HepG2 (cell line): Measurements from ENCODE around the gene NOTO. TPM values are rescaled to one million over a fixed set of nuclear protein-coding genes. Genes with fewer than 3 reads are reported as not detected.

Source experiments
- ATAC-seq: fragments of 200-7000 bp; cut with Tn5 transposase; 3 replicates; pipeline ENCODE4 v1.9.1; 2020; ENCODE audit warnings: mild to moderate bottlenecking, moderate library complexity
- BruUV-seq: library from RNA; stranded (reverse); fragments of 400-500 nt; replicated peaks from 2 replicates; lab custom pipeline; 2021; lab: Mats Ljungman, UMichigan
- CTCF ChIA-PET: fragments of 300-600 bp; formaldehyde crosslinking; extraction: SDS; loops from one replicate; lab custom pipeline; 2021; ENCODE audit warnings: low total read pairs, inconsistent platforms, low intra/inter-chr PET ratio; lab: Yijun Ruan, JAX
- POLR2A ChIA-PET: fragments of 350-600 bp; sonication (Branson Sonifier 250); formaldehyde crosslinking; loops from one replicate; lab custom pipeline; 2020; ENCODE audit warnings: antibody characterized with exemption, inconsistent platforms; lab: Yijun Ruan, JAX
- DNase-seq: peaks from one replicate; pipeline ENCODE4 v3.0.0-alpha.2; 2015; ENCODE audit warnings: low spot score
- FAIRE-seq: peaks from 3 replicates; lab custom pipeline; 2011; peaks lifted over from hg19 to GRCh38; lab: Jason Lieb, UNC
- H2AFZ ChIP-seq: one replicate; pipeline ENCODE4 v1.6.1; 2011; ENCODE audit warnings: low read length, inconsistent platforms
- H3K27ac ChIP-seq: fragments of 300-600 bp; 3 replicates; pipeline ENCODE4 v1.8.0; 2011; ENCODE audit warnings: mixed run types, mild to moderate bottlenecking, mixed read lengths, low read length, inconsistent platforms; ENCODE audit not compliant: insufficient read depth; ENCODE audit errors: extremely low read length
- H3K27me3 ChIP-seq, 2 experiments: fragments of 200-600 bp in 1 of 2; 2 replicates in 1 of 2; 3 replicates in 1 of 2; pipeline versions ENCODE4 v1.6.0 to v1.8.0; 2011; ENCODE audit warnings: low read length in 2 of 2, mild to moderate bottlenecking in 2 of 2, moderate library complexity in 2 of 2, inconsistent platforms in 1 of 2; ENCODE audit not compliant: insufficient read depth in 2 of 2, control insufficient read depth in 1 of 2
- H3K36me3 ChIP-seq, 2 experiments: fragments of 200-600 bp in 1 of 2; replicated peaks in 1 of 2; 2 replicates in 1 of 2; 3 replicates in 1 of 2; pipeline versions ENCODE4 v1.5.1 to v1.8.0; 2011; ENCODE audit warnings: low read length in 2 of 2, inconsistent platforms in 1 of 2; ENCODE audit not compliant: insufficient read depth in 2 of 2, control insufficient read depth in 1 of 2
- H3K4me1 ChIP-seq: 2 replicates; pipeline ENCODE4 v1.5.1; 2012; ENCODE audit warnings: low read length, inconsistent platforms; ENCODE audit not compliant: insufficient read depth
- H3K4me2 ChIP-seq: 2 replicates; pipeline ENCODE4 v1.6.0; 2011; ENCODE audit warnings: low read depth, low read length, inconsistent platforms
- H3K4me3 ChIP-seq, 3 experiments: fragments of 200-600 bp in 1 of 3; sonication (generic), shearing (Covaris generic) in 1 of 3; replicated peaks in 1 of 3; 2 replicates each; pipeline ENCODE4 v1.5.1; 2011 to 2016; ENCODE audit warnings: low read length in 3 of 3, inconsistent platforms in 2 of 3, low read depth in 2 of 3, mild to moderate bottlenecking in 2 of 3, control low read depth in 1 of 3, mixed read lengths in 1 of 3; ENCODE audit not compliant: insufficient read depth in 1 of 3
- H3K79me2 ChIP-seq: one replicate; pipeline ENCODE4 v1.6.1; 2011; ENCODE audit warnings: low read length, inconsistent platforms; ENCODE audit not compliant: insufficient read depth
- H3K9ac ChIP-seq: 2 replicates; pipeline ENCODE4 v1.6.0; 2011; ENCODE audit warnings: mild to moderate bottlenecking, low read depth, low read length, inconsistent platforms; ENCODE audit not compliant: insufficient read depth
- H3K9me3 ChIP-seq: 2 replicates; pipeline ENCODE4 v1.5.1; 2012; ENCODE audit warnings: mild to moderate bottlenecking, low read length
- H4K20me1 ChIP-seq: 2 replicates; pipeline ENCODE4 v1.6.0; 2011; ENCODE audit warnings: inconsistent platforms, mild to moderate bottlenecking, low read length, moderate library complexity; ENCODE audit not compliant: insufficient read depth
- ATRX ChIP-seq: sonication (generic); formaldehyde crosslinking; IDR thresholded peaks from 2 replicates; pipeline ENCODE4 v1.4.0; 2020; ENCODE audit warnings: missing genetic modification reagents, borderline replicate concordance
- CAMTA2 ChIP-seq: sonication (generic); formaldehyde crosslinking; IDR thresholded peaks from 2 replicates; pipeline ENCODE4 v1.4.0; 2020; ENCODE audit warnings: mild to moderate bottlenecking, missing genetic modification reagents, borderline replicate concordance
- FOXA1 ChIP-seq, 2 experiments: fragments of 450-650 bp in 1 of 2; sonication (generic) in 1 of 2; formaldehyde crosslinking in 1 of 2; IDR thresholded peaks; 2 replicates each; pipeline versions ENCODE4 v1.4.0 to v1.6.1; 2016 to 2020; ENCODE audit warnings: missing genetic modification reagents in 1 of 2
- KDM6A ChIP-seq: IDR thresholded peaks from 2 replicates; pipeline ENCODE4 v1.6.1; 2016; ENCODE audit warnings: low read depth
- KLF12 ChIP-seq: sonication (generic); formaldehyde crosslinking; IDR thresholded peaks from 2 replicates; pipeline ENCODE4 v1.4.0; 2020; ENCODE audit warnings: missing genetic modification reagents, borderline replicate concordance
- KLF16 ChIP-seq, 2 experiments: sonication (generic) in 1 of 2; formaldehyde crosslinking in 1 of 2; IDR thresholded peaks; 2 replicates each; pipeline versions ENCODE4 v1.6.1 to v1.8.0; 2016 to 2023; ENCODE audit warnings: missing genetic modification reagents in 2 of 2, missing compliant biosample characterization in 1 of 2
- NPAS2 ChIP-seq: sonication (generic); formaldehyde crosslinking; IDR thresholded peaks from 2 replicates; pipeline ENCODE4 v1.8.0; 2022; ENCODE audit warnings: mild to moderate bottlenecking, missing genetic modification reagents, borderline replicate concordance
- SOX6 ChIP-seq, 2 experiments: fragments of 450-650 bp in 1 of 2; sonication (generic) in 1 of 2; formaldehyde crosslinking in 1 of 2; IDR thresholded peaks; 2 replicates each; pipeline versions ENCODE4 v1.4.0 to v1.6.1; 2017 to 2020; ENCODE audit warnings: antibody characterized with exemption in 1 of 2, mild to moderate bottlenecking in 1 of 2, missing genetic modification reagents in 1 of 2
- YEATS2 ChIP-seq: sonication (generic); formaldehyde crosslinking; IDR thresholded peaks from 2 replicates; pipeline ENCODE4 v1.4.0; 2020; ENCODE audit warnings: missing genetic modification reagents, borderline replicate concordance
- ZFP36L2 ChIP-seq: sonication (generic); formaldehyde crosslinking; IDR thresholded peaks from 2 replicates; pipeline ENCODE4 v1.4.0; 2020; ENCODE audit warnings: missing genetic modification reagents
- ZFP37 ChIP-seq: sonication (generic); formaldehyde crosslinking; IDR thresholded peaks from 2 replicates; pipeline ENCODE4 v1.4.0; 2020; ENCODE audit warnings: missing genetic modification reagents, borderline replicate concordance
- ZNF724P ChIP-seq: sonication (generic); formaldehyde crosslinking; IDR thresholded peaks from 2 replicates; pipeline ENCODE4 v1.8.0; 2022; ENCODE audit warnings: missing genetic modification reagents, borderline replicate concordance
- ZNF776 ChIP-seq: sonication (generic); formaldehyde crosslinking; IDR thresholded peaks from 2 replicates; pipeline ENCODE4 v1.4.0; 2020; ENCODE audit warnings: mild to moderate bottlenecking, missing genetic modification reagents
- in situ Hi-C: cut with HindIII; loops from 2 replicates; pipeline ENCODE4 v1.10.0; 2017; ENCODE audit warnings: low pct_unique_long_range_greater_than_20kb; ENCODE audit not compliant: extremely low pct_ligation_motif_present
- intact Hi-C: fragments of 100-400 bp; cut with micrococcal nuclease; formaldehyde crosslinking; loops from one replicate; pipeline ENCODE4 v1.10.0; 2022; ENCODE audit not compliant: unreplicated experiment
- polyA plus RNA-seq, 8 experiments: library from polyadenylated mRNA; depleted of rRNA in 3 of 8; stranded (reverse) in 7 of 8; unstranded in 1 of 8; fragments of >200 nt; fragmentation: Illumina TruSeq in 4 of 8; extraction: Trizol in 4 of 8; gene quantifications; 2 replicates each; pipeline versions ENCODE4 v1.2.1 to v1.2.3, GENCODE V29; 2011 to 2016; ENCODE audit warnings: low read depth in 4 of 8, missing spikeins in 1 of 8, mixed read lengths in 1 of 8; ENCODE audit not compliant: insufficient read depth in 1 of 8
- total RNA-seq, 5 experiments: library from RNA; depleted of rRNA; stranded (reverse); fragments of >200 nt; fragmentation: Illumina TruSeq; extraction: Trizol; gene quantifications; 2 replicates each; pipeline ENCODE4 v1.2.3, GENCODE V29; 2016; ENCODE audit warnings: low read depth in 1 of 5
- TF ChIP-seq, protein P1 (sequence below): sonication (generic); formaldehyde crosslinking; IDR thresholded peaks from 2 replicates; pipeline ENCODE4 v1.8.0; 2022; ENCODE audit warnings: mild to moderate bottlenecking, missing genetic modification reagents, borderline replicate concordance
- TF ChIP-seq, protein P2 (sequence below): sonication (generic); formaldehyde crosslinking; IDR thresholded peaks from 2 replicates; pipeline ENCODE4 v1.5.1; 2020; ENCODE audit warnings: missing genetic modification reagents, mild to moderate bottlenecking, borderline replicate concordance
- TF ChIP-seq, protein P3 (sequence below): sonication (generic); formaldehyde crosslinking; IDR thresholded peaks from 2 replicates; pipeline ENCODE4 v1.5.1; 2020; ENCODE audit warnings: mild to moderate bottlenecking, missing genetic modification reagents, borderline replicate concordance
- TF ChIP-seq, protein P4 (sequence below): sonication (generic); formaldehyde crosslinking; conservative IDR thresholded peaks from 2 replicates; pipeline ENCODE4 v1.5.0; 2020; ENCODE audit warnings: missing genetic modification reagents

The NOTO gene
- total and polyA plus RNA-seq, 2 of the 13 experiments (the other 11 are each of a cell fraction or from before 2014, with no cell fraction given) = not detected

DNA sequence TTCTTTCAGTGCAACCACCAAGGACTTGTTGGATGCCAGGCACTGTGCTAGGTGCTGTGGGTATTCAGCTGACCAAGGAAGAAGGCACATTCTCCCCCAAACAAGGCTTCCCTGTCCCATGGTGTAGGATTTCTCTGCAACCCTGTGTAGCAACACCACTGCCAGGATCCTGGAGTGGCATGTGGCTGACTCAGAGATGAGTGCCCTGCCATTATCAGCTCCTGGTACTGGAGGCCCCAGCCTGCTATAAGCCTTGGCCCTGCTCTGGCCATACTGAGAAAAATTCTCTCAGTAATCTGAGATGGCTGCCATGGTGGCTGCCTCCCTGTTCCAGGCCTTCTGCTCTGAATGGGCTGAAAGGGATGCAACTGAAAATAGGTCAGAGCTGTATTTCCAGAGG, 15.9 kb downstream of the NOTO start:
- Histone ChIP-seq H3K27ac (no peak overlapping the region), H3K4me2 (no peak overlapping the region), H3K4me1 (peaks cover 24% of the 10 kb centered on the region), H3K36me3 (peaks cover 31 to 58% of the 10 kb centered on the region in 2 experiments), H3K9ac (no peak overlapping the region), H4K20me1 (peaks cover 12% of the 10 kb centered on the region; the same call in 1 of the 2 replicates), H3K27me3 (no peaks in the 10 kb centered on the region), H3K4me3 (no peak overlapping the region), H3K79me2 (peaks cover 48% of the 10 kb centered on the region), H2AFZ (no peak overlapping the region), H3K9me3 (no peaks in the 10 kb centered on the region)
- no peak for DNase-seq
- TF ChIP-seq SOX6 (IDR thresholded peaks at IDR 0.05) = no peak
- no peak for TF ChIP-seq SOX6 (CRISPR knock-in tag; IDR thresholded peaks at IDR 0.05)
- TF ChIP-seq ZFP36L2 = no peak
- no peak for TF ChIP-seq FOXA1 (IDR thresholded peaks at IDR 0.05)
- TF ChIP-seq FOXA1 (CRISPR knock-in tag; IDR thresholded peaks at IDR 0.05) = no peak
- TF ChIP-seq, protein P1, sequence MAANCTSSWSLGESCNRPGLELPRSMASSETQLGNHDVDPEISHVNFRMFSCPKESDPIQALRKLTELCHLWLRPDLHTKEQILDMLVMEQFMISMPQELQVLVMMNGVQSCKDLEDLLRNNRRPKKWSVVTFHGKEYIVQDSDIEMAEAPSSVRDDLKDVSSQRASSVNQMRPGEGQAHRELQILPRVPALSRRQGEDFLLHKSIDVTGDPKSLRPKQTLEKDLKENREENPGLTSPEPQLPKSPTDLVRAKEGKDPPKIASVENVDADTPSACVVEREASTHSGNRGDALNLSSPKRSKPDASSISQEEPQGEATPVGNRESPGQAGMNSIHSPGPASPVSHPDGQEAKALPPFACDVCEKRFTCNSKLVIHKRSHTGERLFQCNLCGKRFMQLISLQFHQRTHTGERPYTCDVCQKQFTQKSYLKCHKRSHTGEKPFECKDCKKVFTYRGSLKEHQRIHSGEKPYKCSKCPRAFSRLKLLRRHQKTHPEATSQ (CRISPR knock-in tag) = no peak
- TF ChIP-seq KDM6A = no peak
- no peak for TF ChIP-seq ZNF776 (CRISPR knock-in tag)
- TF ChIP-seq CAMTA2 = no peak
- no peak for TF ChIP-seq KLF12
- TF ChIP-seq, protein P2, sequence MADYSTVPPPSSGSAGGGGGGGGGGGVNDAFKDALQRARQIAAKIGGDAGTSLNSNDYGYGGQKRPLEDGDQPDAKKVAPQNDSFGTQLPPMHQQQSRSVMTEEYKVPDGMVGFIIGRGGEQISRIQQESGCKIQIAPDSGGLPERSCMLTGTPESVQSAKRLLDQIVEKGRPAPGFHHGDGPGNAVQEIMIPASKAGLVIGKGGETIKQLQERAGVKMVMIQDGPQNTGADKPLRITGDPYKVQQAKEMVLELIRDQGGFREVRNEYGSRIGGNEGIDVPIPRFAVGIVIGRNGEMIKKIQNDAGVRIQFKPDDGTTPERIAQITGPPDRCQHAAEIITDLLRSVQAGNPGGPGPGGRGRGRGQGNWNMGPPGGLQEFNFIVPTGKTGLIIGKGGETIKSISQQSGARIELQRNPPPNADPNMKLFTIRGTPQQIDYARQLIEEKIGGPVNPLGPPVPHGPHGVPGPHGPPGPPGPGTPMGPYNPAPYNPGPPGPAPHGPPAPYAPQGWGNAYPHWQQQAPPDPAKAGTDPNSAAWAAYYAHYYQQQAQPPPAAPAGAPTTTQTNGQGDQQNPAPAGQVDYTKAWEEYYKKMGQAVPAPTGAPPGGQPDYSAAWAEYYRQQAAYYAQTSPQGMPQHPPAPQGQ (CRISPR knock-in tag) = no peak
- no peak for TF ChIP-seq YEATS2 (CRISPR knock-in tag)
- TF ChIP-seq, protein P3, sequence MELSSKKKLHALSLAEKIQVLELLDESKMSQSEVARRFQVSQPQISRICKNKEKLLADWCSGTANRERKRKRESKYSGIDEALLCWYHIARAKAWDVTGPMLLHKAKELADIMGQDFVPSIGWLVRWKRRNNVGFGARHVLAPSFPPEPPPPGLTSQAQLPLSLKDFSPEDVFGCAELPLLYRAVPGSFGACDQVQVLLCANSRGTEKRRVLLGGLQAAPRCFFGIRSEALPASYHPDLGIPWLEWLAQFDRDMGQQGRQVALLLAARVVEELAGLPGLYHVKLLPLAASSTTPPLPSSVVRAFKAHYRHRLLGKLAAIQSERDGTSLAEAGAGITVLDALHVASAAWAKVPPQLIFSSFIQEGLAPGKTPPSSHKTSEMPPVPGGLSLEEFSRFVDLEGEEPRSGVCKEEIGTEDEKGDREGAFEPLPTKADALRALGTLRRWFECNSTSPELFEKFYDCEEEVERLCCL (CRISPR knock-in tag) = no peak
- no peak for TF ChIP-seq KLF16 (CRISPR knock-in tag; IDR thresholded peaks at IDR 0.05)
- TF ChIP-seq ZNF724P (CRISPR knock-in tag) = no peak
- TF ChIP-seq, protein P4, sequence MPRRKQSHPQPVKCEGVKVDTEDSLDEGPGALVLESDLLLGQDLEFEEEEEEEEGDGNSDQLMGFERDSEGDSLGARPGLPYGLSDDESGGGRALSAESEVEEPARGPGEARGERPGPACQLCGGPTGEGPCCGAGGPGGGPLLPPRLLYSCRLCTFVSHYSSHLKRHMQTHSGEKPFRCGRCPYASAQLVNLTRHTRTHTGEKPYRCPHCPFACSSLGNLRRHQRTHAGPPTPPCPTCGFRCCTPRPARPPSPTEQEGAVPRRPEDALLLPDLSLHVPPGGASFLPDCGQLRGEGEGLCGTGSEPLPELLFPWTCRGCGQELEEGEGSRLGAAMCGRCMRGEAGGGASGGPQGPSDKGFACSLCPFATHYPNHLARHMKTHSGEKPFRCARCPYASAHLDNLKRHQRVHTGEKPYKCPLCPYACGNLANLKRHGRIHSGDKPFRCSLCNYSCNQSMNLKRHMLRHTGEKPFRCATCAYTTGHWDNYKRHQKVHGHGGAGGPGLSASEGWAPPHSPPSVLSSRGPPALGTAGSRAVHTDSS = no peak
- TF ChIP-seq NPAS2 (CRISPR knock-in tag) = no peak
- TF ChIP-seq ZFP37 (CRISPR knock-in tag) = no peak
- no peak for TF ChIP-seq ATRX (CRISPR knock-in tag)
- BruUV-seq = no TSS peak
- ChIA-PET POLR2A (interaction anchor here (3.0 to 5.6 kb wide), 2 partner anchors 11 to 16 kb away, joined by 10 to 37 read pairs; partner anchors contain the start of genes CCT7 and PRADC1), CTCF (no interaction called here)
- intact Hi-C loops (loop anchor here (10.0 kb wide), 1 partner anchor 167 kb away; the partner anchor contains the start of gene ALMS1), in situ Hi-C loops (no loop called here)
- ATAC-seq = no peak
- FAIRE-seq = no peak
